DOHH2 (cell line): ENCODE results near the gene CAMKV.

Experiments used
- CTCF ChIP-seq: fragments of 200-600 bp; sonication (generic); IDR thresholded peaks from one replicate; pipeline ENCODE4 v1.5.1; 2014; ENCODE audit warnings: antibody characterized with exemption, mild to moderate bottlenecking, low read depth, low read length; ENCODE audit not compliant: poor library complexity, severe bottlenecking
- EZH2phosphoT487 ChIP-seq: fragments of 200-600 bp; sonication (generic); IDR thresholded peaks from 2 replicates; pipeline ENCODE4 v1.6.1; 2017; ENCODE audit warnings: borderline replicate concordance, mild to moderate bottlenecking, antibody characterized with exemption, low read length, moderate library complexity, mixed read lengths

DNA sequence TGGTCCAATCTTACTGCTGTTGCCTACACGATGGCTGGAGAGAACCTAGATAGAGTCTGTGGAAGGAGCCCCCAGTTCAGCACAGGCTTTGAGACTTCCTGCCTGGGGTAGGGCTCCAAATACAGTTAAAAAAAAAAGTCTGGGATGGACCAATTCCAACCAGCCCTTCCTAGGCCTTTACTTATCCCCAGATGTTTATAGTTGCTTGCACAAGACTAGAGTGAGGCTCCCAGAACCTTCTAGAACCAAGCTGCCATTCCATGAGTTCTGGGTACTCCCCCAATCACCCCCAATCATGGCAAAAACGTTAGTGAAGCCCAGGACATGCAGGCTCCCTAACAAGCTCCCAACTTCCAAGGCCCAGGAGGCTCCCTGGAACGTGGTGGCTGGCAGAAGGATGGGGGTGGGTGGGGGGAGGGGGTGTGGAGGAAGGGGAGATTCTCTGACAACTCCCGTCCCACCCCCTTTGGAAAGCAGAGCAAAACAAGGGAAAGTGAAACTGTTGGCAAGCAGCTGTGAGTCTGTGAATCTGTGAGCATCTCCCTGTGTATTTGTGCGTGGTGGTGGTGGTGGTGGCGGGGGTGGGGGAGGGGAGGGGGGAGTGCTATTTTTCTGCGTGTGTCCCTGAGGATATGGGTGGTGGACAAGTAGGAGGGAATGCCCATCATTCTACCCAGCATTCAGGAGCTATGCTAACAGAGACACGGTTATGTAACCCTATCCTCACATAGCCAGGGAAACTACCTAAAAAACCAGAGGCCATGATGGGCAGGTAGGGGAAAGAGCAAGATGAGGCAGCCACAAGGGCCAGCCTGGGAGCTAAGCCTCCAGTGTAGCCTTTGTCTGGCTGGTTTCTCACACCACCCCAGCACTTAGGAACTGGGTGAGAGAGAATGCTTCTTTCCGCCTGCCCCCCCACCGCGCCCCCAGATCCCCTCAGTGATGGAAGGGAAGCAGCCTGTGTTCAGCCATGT is 31.9 kb upstream of the CAMKV start:
- TF ChIP-seq CTCF (no peak), EZH2phosphoT487 (no peak)
